ENCODE data around the gene PRUNE2.
"Not testable (repeated sequence)": the region's sequence is repeated elsewhere in the genome, so short reads cannot be mapped to it uniquely, and the experiment has no call there.

Gene PRUNE2

GRCh38 chr9:76866689-76867088, 39.2 kb downstream of the PRUNE2 start:
- no peak for DNase-seq

GRCh38 chr9:76863832-76864231, 42.1 kb downstream of the PRUNE2 start:
- no peak for DNase-seq

GRCh38 chr9:76859860-76860259, 46.1 kb downstream of the PRUNE2 start:
- DNase-seq: no peak

- DNase-seq: not testable (repeated sequence)
Measured at GRCh38 chr9:76858248-76858647, 47.7 kb downstream of the PRUNE2 start.

DNA sequence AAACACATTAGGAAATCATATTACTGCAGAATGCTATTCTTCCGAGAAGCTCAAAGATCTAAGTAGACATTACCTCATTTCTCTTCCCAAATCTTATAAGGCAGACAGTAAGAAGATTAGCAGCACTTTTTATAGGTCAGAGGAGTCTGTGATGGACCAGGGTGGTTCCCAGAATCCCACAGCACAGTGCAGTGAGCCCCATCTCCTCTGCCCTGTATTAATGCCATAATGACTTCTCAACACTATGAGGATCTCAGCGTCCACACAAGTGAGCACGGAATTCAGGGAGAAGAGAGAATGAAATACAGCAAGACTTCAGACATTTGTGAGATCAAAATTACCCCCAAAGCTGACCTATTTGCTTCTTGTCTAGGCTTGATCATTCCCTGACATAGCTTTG, 49.9 kb downstream of the PRUNE2 start:
- no peak for DNase-seq

GRCh38 chr9:76855015-76855414, 50.9 kb downstream of the PRUNE2 start:
- DNase-seq: no peak

GRCh38 chr9:76852026-76852425, 53.9 kb downstream of the PRUNE2 start:
- no peak for DNase-seq

DNA sequence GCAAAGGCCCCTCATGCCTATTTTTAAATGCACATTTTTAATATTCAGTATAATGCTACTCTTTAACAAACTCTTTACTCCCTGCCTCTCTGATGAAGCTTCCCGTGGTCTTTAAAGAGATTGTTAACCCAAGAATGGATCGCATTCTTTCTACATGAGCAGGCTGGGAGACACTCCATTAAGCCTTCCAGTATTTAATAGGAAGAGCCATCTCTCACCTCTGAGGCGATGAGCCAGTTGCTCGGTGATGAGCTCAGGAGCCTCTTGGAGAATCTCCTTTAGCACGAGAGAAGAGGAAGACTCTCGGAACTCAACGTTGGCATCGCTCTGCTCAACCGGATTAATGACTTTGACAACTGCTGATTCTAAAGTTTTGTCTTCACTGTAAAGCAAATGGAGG, 59.6 kb downstream of the PRUNE2 start:
- DNase-seq: no peak

DNA sequence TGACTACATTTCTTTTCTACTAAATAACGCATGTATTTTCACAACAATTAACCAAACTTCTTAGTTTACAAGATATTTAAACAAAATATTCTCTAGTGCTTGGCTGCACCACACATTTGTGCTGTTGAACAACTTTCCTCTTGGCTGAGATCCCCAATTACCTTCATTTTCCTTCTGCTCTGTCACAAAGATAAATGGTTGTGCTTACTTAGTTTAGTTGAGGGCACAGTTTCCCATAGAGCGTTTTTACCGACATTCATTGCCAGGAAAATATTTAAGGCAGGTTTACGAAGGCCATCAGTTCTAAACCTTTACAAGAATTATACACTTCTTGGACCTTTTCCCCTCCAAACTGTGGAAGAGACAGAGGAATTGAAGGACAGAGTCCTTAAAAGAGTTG, 60.7 kb downstream of the PRUNE2 start:
- DNase-seq: no peak

DNA sequence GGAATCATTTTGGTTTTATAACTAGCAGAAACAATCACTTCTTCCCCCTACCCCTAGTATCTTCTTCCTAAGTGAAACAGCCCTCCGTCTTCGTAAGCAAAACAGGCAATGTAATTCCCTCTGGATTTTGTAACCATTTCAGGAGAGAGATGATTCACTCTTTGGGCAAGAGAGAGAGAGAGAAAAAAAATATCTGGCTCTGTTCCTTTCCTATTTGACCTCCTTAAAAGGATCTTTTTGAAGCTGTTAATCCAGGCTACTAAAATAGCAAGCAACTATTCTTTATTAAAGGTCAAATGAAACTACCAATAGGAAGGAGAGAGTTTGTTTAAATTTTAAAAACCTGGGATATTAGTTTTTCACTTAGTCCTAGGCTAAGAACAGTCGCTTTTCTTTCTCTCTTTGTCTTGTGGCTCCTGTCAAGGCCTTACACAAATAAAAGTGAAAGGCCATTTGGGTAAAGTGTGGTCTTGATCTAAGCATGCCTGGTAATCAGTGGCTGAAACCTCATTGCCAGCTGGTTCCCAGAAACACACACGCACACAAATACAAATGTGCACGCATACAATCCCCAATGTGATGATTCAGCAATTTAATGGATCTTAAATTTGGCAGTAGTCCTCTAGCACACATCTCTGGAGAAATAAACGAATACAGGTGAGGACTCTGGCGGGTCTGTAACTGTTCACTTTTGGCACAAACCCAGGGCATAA, 70.2 kb downstream of the PRUNE2 start:
- peak; percentile 4 for DNase-seq

GRCh38 chr9:76828447-76828846, 77.5 kb downstream of the PRUNE2 start:
- DNase-seq: no peak

- DNase-seq: no peak
Measured at GRCh38 chr9:76827296-76828080, 78.4 kb downstream of the PRUNE2 start.

- no peak for DNase-seq
Measured at GRCh38 chr9:76820431-76820830, 85.5 kb downstream of the PRUNE2 start.

GRCh38 chr9:76818271-76818670, 87.6 kb downstream of the PRUNE2 start:
- no peak for DNase-seq

- no peak for DNase-seq
Measured at GRCh38 chr9:76817489-76817888, 88.4 kb downstream of the PRUNE2 start.

- no peak for DNase-seq
Measured at GRCh38 chr9:76812591-76812990, 93.3 kb downstream of the PRUNE2 start.

GRCh38 chr9:76810377-76810957, 95.4 kb downstream of the PRUNE2 start:
- peak; percentile 38 for DNase-seq

GRCh38 chr9:76808636-76809035, 97.3 kb downstream of the PRUNE2 start:
- DNase-seq: no peak

DNA sequence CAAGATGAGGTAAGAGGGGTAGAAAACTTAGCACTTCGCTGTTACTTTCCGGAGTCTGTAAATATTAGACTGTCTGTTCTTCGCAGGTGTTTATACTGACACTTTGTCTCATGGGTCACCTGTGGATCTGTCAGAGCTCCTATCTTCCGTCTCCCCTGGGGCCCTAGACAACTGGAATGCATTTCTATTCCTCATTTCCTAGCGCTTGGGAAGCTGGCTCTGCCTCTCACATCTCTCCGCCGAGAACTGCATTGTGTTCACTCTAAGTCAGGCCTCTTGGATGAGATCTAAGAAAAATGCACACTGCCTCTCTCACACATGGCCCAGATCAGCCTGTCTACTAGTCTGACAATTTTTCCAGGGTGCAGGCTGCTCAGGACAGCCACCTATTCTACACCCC, 102.2 kb downstream of the PRUNE2 start:
- DNase-seq: no peak

GRCh38 chr9:76803083-76803482, 102.8 kb downstream of the PRUNE2 start:
- no peak for DNase-seq

DNA sequence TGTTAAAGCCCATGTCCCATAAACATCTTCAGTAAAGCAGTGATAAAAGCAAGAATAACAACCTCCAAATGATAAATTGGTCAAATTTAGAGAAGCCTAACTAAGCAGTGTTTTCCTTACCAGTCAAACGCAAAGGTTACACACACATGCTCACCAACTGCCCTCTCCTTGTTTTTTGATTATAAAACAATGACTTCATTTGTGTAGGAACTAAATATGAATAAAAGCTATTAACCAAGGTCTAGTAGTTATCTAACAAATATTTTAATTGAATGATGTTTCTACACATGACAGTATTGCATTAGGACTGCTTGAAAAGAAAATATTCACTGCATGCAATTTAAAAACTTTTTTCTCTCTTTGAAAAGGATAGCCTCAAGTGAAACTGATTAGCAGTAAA, 105.0 kb downstream of the PRUNE2 start:
- no peak for DNase-seq

GRCh38 chr9:76799473-76799872, 106.4 kb downstream of the PRUNE2 start:
- no peak for DNase-seq

DNA sequence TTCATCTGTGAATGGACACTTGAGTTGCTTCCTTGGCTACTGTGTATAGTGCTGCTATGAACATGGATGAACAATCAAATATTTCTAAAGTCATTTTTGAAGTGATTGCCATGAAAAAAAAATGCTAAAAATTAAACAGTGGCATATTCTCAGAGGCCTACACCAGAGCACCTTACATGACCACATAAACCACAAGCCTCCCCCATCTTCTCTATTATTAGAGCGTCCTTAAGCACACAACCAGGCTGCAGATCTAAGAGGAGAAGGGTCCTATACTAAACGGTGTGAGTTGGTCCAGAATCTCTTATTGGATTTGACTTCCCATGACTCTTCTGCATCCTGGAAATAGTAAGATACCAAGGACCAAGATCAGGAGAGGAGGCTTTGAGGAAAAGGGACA, 107.4 kb downstream of the PRUNE2 start:
- DNase-seq: no peak

DNA sequence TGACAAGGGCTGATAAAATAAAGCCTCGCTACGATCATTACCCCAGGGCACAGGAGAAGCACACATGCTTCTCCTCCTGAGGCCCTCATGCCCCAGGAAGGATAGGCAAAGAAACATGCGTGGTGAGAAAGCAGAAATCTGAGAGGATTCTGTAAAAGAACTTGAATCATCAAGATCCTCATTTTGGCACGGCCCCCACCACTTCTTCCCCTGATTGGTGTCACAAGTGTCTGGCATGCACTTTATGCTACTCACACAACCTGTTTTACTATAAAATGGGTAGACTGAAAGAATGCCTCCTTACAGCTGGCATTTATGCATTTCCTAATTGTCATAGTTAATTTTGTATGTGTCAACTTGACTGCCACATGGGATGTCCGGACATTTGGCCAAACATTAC, 109.6 kb downstream of the PRUNE2 start:
- peak; percentile 1 for DNase-seq

Measured in DMS79 treated with DMSO at 0.1 percent for 48 hours (cell line).